MM.1S (cell line): ENCODE measurements around the gene TRPM2.

Experiments used
- DNase-seq: peaks from one replicate; pipeline ENCODE4 v3.0.0-alpha.2; 2015
- H2AFZ ChIP-seq: fragments of 300-600 bp; sonication (generic); 2 replicates; pipeline ENCODE4 v1.6.0; 2016; ENCODE audit warnings: antibody characterized with exemption, low read length
- H3F3A ChIP-seq: fragments of 300-600 bp; sonication (generic); 2 replicates; pipeline ENCODE4 v1.6.1; 2016; ENCODE audit warnings: mild to moderate bottlenecking, antibody characterized with exemption, low read length, moderate library complexity, mixed read lengths; ENCODE audit not compliant: insufficient read depth
- H3K27ac ChIP-seq: fragments of 300-600 bp; sonication (generic); 2 replicates; pipeline ENCODE4 v1.5.1; 2016; ENCODE audit warnings: mild to moderate bottlenecking, low read length
- H3K27me3 ChIP-seq: fragments of 300-600 bp; sonication (generic); replicated peaks from 2 replicates; pipeline ENCODE4 v1.6.0; 2016; ENCODE audit warnings: low read length; ENCODE audit not compliant: insufficient read depth
- H3K36me3 ChIP-seq: fragments of 300-600 bp; sonication (generic); replicated peaks from 2 replicates; pipeline ENCODE4 v1.6.1; 2016; ENCODE audit warnings: mild to moderate bottlenecking, low read length, mixed read lengths; ENCODE audit not compliant: insufficient read depth
- H3K4me1 ChIP-seq: fragments of 300-600 bp; sonication (generic); 2 replicates; pipeline ENCODE4 v1.6.1; 2016; ENCODE audit warnings: low read length, mixed read lengths
- H3K4me2 ChIP-seq: fragments of 300-600 bp; sonication (generic); 2 replicates; pipeline ENCODE4 v1.6.0; 2016; ENCODE audit warnings: low read depth, low read length
- H3K4me3 ChIP-seq: fragments of 300-600 bp; sonication (generic); 2 replicates; pipeline ENCODE4 v1.5.1; 2016; ENCODE audit warnings: low read length, mixed read lengths
- H3K79me2 ChIP-seq: fragments of 300-600 bp; sonication (generic); 2 replicates; pipeline ENCODE4 v1.6.1; 2016; ENCODE audit warnings: mixed run types, low read length, mixed read lengths
- H3K9ac ChIP-seq: fragments of 300-600 bp; sonication (generic); 2 replicates; pipeline ENCODE4 v1.6.1; 2016; ENCODE audit warnings: low read length, mixed read lengths
- H3K9me2 ChIP-seq: fragments of 300-600 bp; sonication (generic); replicated peaks from 2 replicates; pipeline ENCODE4 v1.6.1; 2016; ENCODE audit warnings: mild to moderate bottlenecking, low read length, mixed read lengths; ENCODE audit not compliant: insufficient read depth
- H3K9me3 ChIP-seq: fragments of 300-600 bp; sonication (generic); replicated peaks from 2 replicates; pipeline ENCODE4 v1.6.1; 2016; ENCODE audit warnings: mild to moderate bottlenecking, low read length, mixed read lengths; ENCODE audit not compliant: insufficient read depth
- H4K20me1 ChIP-seq: fragments of 300-600 bp; sonication (generic); 2 replicates; pipeline ENCODE4 v1.6.1; 2016; ENCODE audit warnings: mild to moderate bottlenecking, low read length, moderate library complexity, mixed read lengths; ENCODE audit not compliant: insufficient read depth
- EZH2 ChIP-seq: fragments of 300-600 bp; sonication (generic); optimal IDR thresholded peaks from 2 replicates; pipeline ENCODE3; 2017; ENCODE audit warnings: low read depth, mild to moderate bottlenecking, antibody characterized with exemption, low read length, mixed read lengths
- EZH2phosphoT487 ChIP-seq: fragments of 300-600 bp; sonication (generic); IDR thresholded peaks from 2 replicates; pipeline ENCODE4 v1.6.1; 2018; ENCODE audit warnings: antibody characterized with exemption, low read length
- TF ChIP-seq, protein P1 (sequence below): fragments of 300-600 bp; sonication (generic); IDR thresholded peaks from 2 replicates; pipeline ENCODE4 v1.5.1; 2016; ENCODE audit warnings: antibody characterized with exemption, low read length, mixed read lengths

TRPM2 gene

DNA sequence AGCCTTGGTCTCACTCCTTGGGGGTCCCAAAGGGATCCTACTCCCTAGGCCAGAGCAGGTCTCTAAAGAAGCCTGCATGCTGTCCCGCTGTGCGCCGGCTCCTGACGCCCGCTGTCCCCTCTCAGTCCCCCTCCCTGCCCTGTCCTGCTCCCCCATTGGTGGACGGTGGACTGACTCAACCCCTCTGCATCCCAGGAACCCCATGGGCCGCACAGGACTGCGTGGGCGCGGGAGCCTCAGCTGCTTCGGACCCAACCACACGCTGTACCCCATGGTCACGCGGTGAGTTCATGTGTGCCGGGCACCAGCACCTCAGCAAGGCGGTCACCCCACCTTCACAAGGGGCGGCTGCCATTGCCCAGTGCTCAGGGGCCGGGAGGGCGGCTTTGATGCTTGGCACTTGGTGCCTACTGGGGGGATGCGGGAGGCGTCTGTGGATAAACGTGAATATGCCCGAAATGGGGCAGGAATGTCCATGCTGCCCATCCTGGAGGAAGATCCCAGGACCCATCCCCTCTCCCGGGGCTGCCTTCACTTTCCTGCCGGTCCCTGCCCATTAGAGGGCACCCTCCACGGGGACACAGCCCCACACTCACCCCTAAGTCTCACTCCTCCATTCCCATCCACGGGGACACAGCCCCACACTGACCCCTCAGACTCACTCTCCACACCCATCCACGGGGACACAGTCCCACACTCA, 81.7 kb downstream of the TRPM2 start:
- Histone ChIP-seq H3K9me3 (no peaks in the 10 kb centered on the region; the same call in 1 of the 2 replicates), H2AFZ (no peak overlapping the region), H3K27me3 (peaks cover 92% of the 10 kb centered on the region), H3K4me1 (no peaks in the 10 kb centered on the region), H3K27ac (no peak overlapping the region), H3K4me3 (no peak overlapping the region), H3K79me2 (no peaks in the 10 kb centered on the region), H3K9ac (no peak overlapping the region), H3F3A (no peaks in the 10 kb centered on the region), H3K4me2 (no peak overlapping the region), H4K20me1 (no peaks in the 10 kb centered on the region), H3K36me3 (no peaks in the 10 kb centered on the region), H3K9me2 (no peaks in the 10 kb centered on the region)
- no peak for TF ChIP-seq EZH2
- TF ChIP-seq, protein P1, sequence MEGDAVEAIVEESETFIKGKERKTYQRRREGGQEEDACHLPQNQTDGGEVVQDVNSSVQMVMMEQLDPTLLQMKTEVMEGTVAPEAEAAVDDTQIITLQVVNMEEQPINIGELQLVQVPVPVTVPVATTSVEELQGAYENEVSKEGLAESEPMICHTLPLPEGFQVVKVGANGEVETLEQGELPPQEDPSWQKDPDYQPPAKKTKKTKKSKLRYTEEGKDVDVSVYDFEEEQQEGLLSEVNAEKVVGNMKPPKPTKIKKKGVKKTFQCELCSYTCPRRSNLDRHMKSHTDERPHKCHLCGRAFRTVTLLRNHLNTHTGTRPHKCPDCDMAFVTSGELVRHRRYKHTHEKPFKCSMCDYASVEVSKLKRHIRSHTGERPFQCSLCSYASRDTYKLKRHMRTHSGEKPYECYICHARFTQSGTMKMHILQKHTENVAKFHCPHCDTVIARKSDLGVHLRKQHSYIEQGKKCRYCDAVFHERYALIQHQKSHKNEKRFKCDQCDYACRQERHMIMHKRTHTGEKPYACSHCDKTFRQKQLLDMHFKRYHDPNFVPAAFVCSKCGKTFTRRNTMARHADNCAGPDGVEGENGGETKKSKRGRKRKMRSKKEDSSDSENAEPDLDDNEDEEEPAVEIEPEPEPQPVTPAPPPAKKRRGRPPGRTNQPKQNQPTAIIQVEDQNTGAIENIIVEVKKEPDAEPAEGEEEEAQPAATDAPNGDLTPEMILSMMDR = no peak
- no peak for TF ChIP-seq EZH2phosphoT487
- DNase-seq = no peak

GRCh38 chr21:44436111-44436611, 82.7 kb downstream of the TRPM2 start:
- Histone ChIP-seq H3K36me3 (no peaks in the 10 kb centered on the region), H4K20me1 (no peaks in the 10 kb centered on the region), H3K9me2 (no peaks in the 10 kb centered on the region), H2AFZ (no peak overlapping the region), H3K4me1 (no peaks in the 10 kb centered on the region), H3F3A (no peaks in the 10 kb centered on the region), H3K79me2 (no peaks in the 10 kb centered on the region), H3K9me3 (no peaks in the 10 kb centered on the region), H3K4me2 (no peak overlapping the region), H3K27me3 (peaks cover 97% of the 10 kb centered on the region), H3K27ac (no peak overlapping the region), H3K4me3 (no peak overlapping the region), H3K9ac (no peak overlapping the region)
- no peak for DNase-seq
- TF ChIP-seq EZH2 (no peak), EZH2phosphoT487 (no peak)
- TF ChIP-seq, protein P1 = no peak

DNA sequence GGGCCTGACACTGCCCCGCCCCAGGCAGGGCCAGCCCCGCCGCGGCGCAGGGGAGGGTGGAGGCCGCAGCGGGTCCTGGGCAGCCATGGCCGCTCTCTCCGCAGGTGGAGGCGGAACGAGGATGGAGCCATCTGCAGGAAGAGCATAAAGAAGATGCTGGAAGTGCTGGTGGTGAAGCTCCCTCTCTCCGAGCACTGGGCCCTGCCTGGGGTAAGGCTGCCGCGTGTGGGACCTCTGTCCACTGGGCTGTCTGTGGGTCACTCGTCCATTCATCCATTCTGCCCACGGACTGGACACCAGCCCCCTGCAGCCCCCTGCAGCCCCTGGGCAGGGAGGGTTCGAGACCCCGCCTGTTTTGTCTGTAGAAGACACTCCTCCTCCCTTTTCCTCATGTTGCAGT, 83.5 kb downstream of the TRPM2 start:
- H3F3A ChIP-seq = no peaks in the 10 kb centered on the region
- no peak overlapping the region for H2AFZ ChIP-seq
- no peaks in the 10 kb centered on the region for H3K4me1 ChIP-seq
- no peaks in the 10 kb centered on the region for H3K9me3 ChIP-seq
- H3K9me2 ChIP-seq = no peaks in the 10 kb centered on the region
- no peaks in the 10 kb centered on the region for H4K20me1 ChIP-seq
- no peak for DNase-seq
- H3K9ac ChIP-seq = no peak overlapping the region
- H3K4me2 ChIP-seq = no peak overlapping the region
- H3K79me2 ChIP-seq = no peaks in the 10 kb centered on the region
- no peaks in the 10 kb centered on the region for H3K36me3 ChIP-seq
- TF ChIP-seq EZH2phosphoT487 (no peak), EZH2 (no peak)
- TF ChIP-seq, protein P1 = no peak
- no peak overlapping the region for H3K27ac ChIP-seq
- no peak overlapping the region for H3K4me3 ChIP-seq
- H3K27me3 ChIP-seq = peaks cover 97% of the 10 kb centered on the region
